ENCODE results near the gene TXNRD2.

Gene TXNRD2

GRCh38 chr22:19895160-19895849 is 46.3 kb downstream of the TXNRD2 start:
- TF ChIP-seq CTCF (IDR thresholded peaks at IDR 0.05; ENCODE audit: low read depth, low read length) = no peak
- no peak overlapping the region for H3K4me3 ChIP-seq (ENCODE audit: low read depth, low read length)

GRCh38 chr22:19893363-19893762 is 48.3 kb downstream of the TXNRD2 start:
- TF ChIP-seq CTCF (IDR thresholded peaks at IDR 0.05; ENCODE audit: low read depth, low read length) = no peak
- no peak overlapping the region for H3K4me3 ChIP-seq (ENCODE audit: low read depth, low read length)

GRCh38 chr22:19892925-19893324 is 48.7 kb downstream of the TXNRD2 start:
- TF ChIP-seq CTCF (IDR thresholded peaks at IDR 0.05; ENCODE audit: low read depth, low read length) = no peak

DNA sequence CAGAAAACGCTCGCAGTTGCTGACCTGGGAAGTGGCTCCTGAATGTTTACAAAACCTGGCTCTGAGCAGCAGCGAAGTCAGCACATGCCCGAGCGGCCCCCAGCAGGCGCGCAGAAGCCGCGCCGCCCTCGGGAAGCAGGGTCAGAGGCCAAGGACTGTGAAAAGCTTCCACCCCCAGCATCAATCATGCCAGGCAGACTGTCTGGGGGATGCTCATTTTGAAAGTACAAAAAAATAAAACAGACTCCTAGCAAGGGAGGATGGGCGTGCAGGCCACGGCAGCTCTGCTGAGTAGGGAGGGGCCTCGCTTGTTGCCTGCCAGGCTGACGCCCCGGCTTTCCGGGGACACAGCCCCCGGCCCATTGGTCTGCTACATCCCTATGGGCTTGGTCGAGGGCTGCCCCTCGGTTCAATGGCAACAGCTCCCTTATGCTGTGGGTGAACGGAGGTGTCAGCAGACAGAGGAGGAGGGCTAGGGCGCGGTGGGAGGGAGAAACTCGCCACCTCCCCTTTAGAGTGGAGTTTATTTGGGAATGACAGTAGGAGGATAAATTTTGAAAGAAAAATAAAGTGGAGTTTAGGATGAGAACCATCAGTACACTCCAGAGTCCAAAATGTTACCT is 49.2 kb downstream of the TXNRD2 start:
- H3K4me3 ChIP-seq (ENCODE audit: low read depth, low read length) = no peak overlapping the region
- TF ChIP-seq CTCF (IDR thresholded peaks at IDR 0.05; ENCODE audit: low read depth, low read length) = no peak

More at GRCh38 chr22:19892925-19893324, 48.7 kb downstream of the TXNRD2 start:
- H3K4me3 ChIP-seq (ENCODE audit: low read depth, low read length) = no peak overlapping the region

DNA sequence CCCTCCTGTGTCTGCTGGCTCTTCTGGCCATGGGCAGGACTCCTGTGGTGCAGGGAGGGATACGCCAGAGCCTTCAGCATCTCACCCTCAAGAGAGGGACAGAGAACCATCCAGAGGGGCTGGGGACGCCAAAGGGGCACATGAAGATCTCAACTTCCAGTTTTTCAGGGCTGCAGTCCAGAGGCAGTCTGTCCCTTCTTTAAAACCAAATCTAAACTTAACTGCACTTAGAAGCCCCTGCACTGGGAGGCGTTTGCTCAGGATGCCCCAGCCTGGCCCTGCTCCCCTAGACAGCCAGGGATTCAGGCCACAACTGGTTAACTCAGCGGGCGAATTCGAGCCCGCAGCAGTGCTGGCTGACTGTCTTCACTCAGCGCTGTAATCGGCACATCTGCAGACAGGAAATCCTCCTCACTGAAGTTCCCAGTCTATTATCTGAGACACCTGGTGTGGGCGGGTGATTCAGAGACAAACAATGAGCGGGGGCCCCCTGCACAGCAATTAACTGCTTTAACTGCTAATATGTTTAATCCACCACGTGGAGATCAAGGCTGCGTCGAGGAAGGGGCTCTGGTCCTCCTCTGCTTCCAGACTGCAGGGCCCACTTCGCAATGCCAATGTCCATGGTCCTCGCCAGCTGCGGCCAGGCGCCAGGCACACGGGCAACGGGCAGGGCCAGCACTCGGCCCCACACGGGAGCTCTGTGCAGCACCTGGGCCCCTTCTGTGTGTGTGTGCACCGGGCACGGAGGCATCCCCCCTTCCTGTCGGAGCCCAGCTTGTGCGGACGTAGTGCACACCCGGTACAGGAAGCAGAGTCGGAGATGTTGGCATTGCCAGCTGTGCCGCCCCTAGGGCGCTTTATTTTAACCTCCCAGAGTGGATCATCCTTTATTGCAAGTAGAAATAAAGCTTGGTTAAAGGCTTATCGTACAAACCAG is 50.0 kb downstream of the TXNRD2 start:
- no peak for TF ChIP-seq CTCF (IDR thresholded peaks at IDR 0.05; ENCODE audit: low read depth, low read length)
- H3K4me3 ChIP-seq (ENCODE audit: low read depth, low read length) = no peak overlapping the region

- TF ChIP-seq CTCF (IDR thresholded peaks at IDR 0.05; ENCODE audit: low read depth, low read length) = no peak
- no peak overlapping the region for H3K4me3 ChIP-seq (ENCODE audit: low read depth, low read length)
Observed at GRCh38 chr22:19890502-19891316, 50.9 kb downstream of the TXNRD2 start.

Measured in WI38 (cell line).